Ishikawa (cell line): Measurements from ENCODE around the gene INTS6L.

Experiments used
- CEBPB ChIP-seq: IDR thresholded peaks from 2 replicates; pipeline ENCODE4 v1.6.1; 2012
- MAX ChIP-seq: IDR thresholded peaks from 2 replicates; pipeline ENCODE4 v1.6.1; 2012
- TAF1 ChIP-seq: IDR thresholded peaks from 2 replicates; pipeline ENCODE4 v1.6.1; 2012; ENCODE audit warnings: low read depth, mild to moderate bottlenecking

- TF ChIP-seq MAX, result no peak
- no peak for TF ChIP-seq CEBPB
- no peak for TF ChIP-seq TAF1
These were observed 23.5 kb downstream of the INTS6L start for GRCh38 chrX:135543924-135544323.
